NCI-H748 (cell line): ENCODE measurements around the gene GSK3A.

Source experiments
- DNase-seq: peaks from one replicate; lab custom pipeline; 2025; ENCODE audit not compliant: unreplicated experiment; lab: John Stamatoyannopoulos, UW

GSK3A gene

DNA sequence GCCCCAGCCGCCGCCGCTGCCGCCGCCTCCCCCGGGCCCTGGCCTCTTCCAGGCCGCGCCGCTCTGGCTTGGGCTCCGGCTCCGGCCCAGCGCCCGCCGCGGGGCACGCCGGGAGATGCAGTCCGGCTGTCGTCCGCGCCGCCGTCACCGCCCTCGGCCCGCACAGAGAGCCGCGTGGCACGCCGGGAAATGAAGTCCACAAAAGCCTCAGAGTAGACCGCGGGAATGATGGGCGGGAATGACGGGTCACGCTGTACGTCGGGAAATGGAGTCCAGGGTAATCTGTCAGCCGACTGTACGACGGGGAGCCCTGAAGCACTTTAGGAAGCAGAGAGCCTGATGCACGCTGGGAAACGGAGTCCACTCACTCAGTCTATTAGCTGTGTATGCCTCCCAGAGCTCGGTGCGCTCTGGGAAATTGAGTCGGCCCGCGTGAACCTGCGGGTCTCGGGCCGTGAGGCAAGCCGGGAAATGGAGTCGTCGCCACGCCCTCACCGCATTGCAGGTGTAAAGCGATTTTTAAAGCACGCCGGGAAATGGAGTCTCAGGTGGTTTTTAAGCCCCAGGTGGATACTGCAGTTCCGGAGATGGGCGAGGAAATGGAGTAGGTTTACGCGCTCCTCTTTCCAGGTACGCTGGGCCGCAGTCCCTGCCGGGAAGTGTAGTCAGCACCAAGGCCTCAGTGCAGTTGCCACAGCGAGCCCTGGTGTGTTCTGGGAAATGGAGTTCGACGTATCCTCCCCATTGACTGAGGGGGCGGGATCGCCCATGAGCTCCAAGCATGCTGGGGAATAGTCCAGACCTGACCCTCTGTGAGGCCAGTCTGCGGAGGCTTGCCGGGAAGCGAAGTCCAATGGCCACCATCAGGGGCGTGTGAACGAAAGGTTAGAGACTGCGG, at the start of gene GSK3A:
TSS of gene GSK3A (minus strand) at position 91 of the 898 bp plus-strand sequence. CDS start 137 bp downstream, outside the sequence.
- peak; percentile 100 for DNase-seq

DNA sequence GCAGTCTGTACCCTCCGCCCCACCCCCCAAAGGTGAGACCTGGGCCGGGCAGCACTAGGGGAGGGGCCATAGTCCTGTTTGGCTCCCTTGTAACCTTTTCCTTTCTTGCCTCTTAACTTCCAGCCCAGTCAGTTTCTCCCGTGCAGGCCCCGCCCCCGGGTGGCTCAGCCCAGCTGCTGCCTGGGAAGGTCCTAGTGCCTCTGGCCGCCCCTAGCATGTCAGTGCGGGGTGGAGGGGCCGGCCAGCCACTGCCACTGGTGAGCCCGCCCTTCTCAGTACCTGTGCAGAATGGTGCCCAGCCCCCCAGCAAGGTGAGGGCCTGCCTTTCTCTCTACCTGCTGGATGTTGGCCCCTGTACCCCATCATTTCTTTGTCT, 49.0 kb upstream of the GSK3A start:
- no peak for DNase-seq

DNA sequence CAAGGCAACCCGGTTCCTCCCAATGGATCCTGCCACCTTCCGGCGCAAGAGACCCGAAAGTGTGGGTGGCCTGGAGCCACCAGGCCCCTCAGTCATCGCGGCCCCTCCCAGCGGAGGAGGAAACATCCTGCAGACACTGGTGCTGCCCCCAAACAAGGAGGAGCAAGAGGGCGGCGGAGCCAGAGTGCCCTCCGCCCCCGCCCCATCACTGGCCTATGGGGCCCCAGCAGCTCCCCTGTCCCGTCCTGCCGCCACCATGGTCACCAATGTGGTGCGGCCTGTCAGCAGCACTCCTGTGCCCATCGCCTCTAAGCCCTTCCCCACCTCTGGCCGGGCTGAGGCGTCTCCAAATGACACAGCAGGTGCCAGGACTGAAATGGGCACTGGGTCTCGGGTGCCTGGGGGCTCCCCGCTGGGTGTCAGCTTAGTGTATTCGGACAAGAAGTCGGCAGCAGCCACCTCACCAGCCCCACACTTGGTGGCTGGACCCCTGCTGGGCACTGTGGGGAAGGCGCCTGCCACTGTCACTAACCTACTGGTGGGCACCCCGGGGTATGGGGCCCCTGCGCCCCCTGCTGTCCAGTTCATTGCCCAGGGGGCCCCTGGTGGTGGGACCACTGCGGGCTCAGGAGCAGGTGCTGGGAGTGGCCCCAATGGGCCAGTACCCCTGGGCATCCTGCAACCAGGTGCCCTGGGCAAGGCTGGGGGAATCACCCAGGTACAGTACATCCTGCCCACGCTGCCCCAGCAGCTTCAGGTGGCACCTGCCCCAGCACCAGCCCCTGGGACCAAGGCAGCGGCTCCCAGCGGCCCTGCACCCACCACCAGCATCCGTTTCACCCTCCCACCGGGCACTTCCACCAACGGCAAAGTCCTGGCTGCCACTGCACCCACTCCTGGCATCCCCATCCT, 48.4 kb upstream of the GSK3A start:
- DNase-seq = no peak

DNA sequence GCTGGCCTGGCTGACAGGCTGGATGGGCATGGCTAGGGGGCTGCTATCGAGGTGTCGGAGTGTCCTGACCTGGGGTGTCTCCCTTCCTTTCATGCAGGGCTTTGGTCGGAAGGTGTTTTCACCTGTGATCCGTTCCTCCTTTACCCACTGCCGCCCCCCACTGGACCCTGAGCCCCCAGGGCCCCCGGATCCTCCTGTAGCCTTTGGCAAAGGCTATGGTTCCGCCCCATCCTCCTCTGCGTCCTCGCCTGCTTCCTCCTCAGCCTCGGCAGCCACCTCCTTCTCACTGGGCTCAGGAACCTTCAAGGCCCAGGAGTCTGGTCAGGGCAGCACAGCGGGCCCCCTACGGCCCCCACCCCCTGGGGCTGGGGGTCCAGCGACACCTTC, 47.7 kb upstream of the GSK3A start:
- no peak for DNase-seq

DNA sequence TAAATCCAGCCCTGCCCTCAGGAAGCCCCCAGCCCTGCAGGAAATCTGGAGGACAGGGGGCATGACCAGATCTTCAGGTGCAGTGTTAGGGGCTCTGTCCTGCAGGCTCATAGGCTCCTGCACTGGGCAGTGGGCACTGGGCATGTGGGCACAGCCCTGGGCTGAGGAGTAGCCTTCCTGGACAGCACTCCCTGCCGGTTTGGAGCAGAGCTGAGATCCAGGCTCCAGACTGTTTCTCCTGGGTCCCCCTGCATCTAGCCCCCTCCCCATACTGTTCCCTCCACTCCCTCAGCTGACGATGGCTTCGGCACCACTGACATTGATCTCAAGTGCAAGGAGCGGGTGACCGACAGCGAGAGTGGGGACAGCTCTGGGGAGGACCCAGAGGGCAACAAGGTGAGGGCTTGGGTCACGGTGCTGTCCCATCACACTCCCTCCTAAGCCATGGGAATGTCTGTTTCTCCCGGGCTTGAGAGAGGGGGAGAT, 47.2 kb upstream of the GSK3A start:
- no peak for DNase-seq

DNA sequence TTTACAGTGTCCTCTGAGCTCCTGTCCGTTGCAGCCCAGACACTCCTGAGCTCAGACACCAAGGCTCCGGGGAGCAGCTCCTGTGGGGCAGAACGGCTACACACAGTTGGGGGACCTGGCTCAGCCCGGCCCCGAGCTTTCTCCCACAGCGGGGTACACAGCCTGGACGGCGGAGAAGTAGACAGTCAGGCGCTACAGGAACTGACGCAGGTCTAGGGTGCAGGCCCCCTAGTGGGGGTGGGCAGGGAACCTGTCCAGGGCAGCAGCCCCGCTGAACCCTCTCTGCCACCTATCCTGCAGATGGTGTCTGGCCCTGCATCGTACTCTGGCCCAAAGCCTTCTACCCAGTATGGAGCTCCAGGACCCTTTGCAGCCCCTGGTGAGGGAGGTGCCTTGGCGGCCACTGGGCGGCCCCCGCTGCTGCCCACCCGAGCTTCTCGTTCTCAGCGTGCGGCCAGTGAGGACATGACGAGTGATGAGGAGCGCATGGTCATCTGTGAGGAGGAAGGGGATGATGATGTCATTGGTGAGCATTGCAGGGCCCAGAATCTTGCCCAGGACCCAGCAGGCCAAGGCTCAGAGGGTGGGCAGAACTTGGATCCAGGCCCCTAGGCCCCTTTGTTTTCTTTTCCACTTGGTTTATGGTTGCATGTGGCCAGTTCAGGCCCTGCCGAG, 46.6 kb upstream of the GSK3A start:
- DNase-seq = no peak

DNA sequence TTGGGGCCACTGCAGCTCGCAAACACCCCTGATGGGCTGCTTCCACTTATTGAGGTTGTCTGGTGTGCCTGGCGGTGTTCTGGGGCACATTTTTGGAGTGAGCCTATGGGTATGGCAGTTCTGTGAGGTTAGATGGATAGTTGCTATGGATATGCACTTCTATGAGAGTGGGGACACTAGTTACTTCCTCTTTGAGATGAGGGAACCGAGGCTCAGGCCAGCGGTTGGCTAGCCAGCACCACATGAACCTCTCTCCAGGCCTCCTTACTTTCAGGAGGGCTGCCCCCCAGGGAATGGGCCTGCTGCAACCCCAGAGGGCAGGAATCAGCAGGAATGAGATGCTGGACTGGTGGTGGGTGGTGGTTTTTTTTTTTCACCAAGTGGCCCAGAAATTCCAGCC, 46.0 kb upstream of the GSK3A start:
- DNase-seq = no peak

DNA sequence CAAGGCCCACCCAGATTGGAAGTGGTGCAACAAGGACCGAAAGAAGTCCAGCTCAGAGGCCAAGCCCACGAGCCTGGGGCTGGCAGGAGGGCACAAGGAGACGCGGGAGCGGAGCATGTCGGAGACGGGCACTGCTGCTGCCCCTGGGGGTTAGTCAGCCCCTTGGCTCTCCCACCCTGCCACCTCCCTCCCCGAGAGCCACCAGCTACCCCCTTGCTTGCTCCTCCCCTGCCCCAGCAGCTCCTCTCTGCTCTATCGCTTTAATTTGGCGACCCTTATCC, 45.4 kb upstream of the GSK3A start:
- no peak for DNase-seq

DNA sequence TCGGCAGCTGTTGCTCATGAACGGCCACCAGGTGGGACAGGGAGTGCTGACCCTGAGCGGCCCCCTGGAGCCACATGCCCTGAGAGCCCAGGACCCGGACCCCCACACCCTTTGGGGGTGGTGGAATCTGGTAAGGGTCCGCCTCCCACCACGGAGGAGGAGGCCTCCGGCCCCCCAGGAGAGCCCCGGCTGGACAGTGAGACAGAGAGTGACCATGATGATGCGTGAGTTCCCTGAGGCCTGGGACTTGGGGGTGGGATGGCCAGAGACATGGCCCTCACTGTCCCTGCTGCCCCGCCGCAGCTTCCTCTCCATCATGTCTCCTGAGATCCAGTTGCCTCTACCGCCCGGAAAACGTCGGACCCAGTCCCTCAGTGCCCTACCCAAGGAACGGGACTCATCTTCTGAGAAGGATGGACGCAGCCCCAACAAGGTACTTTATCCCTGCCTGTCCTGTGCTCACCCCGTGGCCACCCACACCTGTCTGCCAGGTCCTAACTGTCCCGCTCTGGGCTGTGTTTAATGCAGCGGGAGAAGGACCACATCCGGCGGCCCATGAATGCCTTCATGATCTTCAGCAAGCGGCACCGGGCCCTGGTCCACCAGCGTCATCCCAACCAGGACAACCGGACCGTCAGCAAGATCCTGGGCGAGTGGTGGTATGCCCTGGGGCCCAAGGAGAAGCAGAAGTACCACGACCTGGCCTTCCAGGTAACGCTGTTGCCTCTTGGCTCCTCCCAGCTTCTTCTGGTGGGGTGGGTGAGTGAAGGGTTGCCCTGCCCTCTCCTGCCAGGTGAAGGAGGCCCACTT, 44.8 kb upstream of the GSK3A start:
- no peak for DNase-seq

DNA sequence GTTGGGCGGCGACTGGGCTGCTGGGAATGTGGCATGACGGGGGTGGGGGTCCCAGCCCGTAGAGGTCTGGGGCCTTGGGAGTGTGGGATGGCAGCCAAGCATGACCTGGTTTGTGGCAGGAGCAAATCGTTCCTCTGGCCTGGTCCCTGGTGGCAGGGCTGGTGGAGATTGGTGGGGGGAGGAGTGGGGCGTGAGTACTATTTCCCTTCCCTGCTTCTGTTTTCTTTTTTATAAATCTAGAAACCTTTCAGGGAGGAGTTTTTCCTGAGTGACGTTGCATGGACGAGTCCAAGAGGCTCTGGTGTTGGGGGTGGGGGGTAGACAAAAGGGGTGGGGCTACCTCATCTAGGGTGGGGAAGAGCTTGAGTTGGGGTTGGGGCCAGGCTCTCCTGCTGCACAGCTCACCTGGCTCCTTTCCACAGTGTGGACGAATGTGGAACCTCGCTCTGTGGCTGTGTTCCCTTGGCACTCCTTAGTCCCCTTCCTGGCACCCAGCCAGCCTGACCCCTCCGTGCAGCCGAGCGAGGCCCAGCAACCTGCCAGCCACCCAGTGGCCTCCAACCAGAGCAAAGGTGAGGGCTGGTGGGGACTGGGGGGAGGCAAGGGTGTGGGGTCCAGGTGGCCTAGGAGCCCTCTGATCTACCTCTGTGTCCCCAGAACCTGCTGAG, 44.1 kb upstream of the GSK3A start:
- no peak for DNase-seq

DNA sequence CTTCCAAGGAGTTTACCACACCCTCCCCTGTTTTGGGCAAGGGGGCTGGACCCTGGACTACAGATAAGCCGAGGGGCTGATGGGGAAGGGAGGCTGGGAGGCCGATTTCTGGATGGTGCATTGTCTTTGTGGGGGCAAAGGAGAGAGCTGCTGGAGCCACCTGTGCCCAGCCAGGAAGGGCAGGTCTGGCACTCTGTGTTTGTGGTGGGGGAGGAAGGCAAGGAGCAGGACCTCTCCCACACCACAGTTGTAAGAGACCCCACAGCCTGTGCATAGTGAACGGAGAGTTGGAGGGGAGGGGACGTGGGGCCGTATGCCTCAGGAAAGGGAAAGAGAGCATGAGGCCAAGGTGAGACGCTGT, 43.6 kb upstream of the GSK3A start:
- no peak for DNase-seq

DNA sequence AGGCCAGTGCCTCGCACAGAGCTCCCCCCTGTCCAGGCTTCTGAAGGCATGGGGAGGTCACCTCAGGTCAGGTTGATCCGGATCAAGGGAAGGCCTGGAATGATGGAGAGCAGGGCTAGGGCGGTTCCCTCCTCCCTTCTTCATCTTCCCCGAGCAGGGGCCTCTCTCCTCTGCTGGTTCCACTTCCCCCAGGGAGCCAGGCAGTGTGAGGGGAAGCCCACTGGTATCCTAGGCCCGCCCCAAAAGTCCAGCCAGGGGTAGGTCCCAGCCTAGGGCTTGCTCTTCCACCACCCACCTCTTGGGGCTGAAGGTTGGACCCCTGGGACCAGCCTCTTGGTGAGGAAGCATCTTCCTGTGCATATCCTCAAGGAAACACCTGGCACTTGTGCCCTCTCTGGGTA, 43.1 kb upstream of the GSK3A start:
- no peak for DNase-seq

DNA sequence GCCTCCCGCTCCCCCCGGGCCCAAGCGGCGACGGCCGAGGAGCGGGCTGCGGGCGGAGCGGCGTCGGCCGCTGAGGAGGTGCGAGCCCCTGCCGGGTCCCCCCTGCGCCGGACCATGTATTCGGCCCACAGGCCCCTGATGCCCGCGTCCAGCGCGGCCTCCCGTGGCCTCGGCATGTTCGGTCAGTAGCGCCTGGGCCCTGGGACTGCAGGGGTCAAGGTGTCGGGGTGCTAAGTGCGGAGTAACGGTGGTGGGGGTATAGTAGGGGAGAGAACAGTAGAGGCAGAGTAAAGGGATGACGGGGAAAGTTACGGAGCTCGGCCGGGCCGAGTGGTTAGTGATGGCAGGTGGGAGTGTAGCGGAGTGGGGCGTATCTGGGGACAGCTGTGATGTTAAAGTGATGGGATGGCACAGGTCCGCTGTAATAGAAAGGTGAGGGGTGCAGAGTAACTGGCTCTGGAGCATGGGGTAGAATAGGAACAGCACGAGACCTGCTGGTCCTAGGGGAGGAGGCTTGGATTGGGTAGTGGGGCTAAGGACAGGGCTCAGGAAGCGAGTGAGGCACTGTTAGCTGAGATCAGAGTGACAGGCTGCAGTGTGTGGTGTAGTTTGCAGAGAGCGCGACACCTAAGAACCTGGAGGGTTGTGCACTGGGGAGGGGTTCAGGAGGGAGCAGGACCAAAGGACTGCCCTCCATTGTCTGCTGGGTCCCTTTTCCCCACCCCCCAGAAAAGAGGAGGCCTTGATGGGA, 42.4 kb upstream of the GSK3A start:
- peak; percentile 58 for DNase-seq

DNA sequence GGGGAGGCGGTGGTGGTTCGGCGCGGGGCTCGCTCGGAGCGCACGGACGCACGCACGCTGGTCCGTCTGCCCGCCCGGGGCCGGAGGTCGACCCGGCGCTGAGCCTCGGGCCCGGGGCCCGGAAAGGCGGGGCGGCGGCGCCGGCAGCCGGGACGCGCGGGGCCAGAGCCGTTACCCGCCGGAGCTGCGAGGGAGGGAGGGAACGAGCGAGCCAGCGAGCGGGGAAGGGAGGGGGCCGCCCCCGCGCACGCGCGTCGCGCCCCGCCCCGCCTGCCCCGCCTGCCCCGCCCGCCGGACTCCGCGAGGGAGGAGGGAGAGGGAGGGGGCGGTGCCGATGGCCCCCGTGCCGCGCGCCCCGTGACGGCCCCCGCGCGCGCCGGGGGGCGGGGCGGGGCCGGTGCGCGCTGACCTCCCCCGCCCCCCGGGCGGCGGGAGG, 41.7 kb upstream of the GSK3A start:
- DNase-seq = peak; percentile 86

DNA sequence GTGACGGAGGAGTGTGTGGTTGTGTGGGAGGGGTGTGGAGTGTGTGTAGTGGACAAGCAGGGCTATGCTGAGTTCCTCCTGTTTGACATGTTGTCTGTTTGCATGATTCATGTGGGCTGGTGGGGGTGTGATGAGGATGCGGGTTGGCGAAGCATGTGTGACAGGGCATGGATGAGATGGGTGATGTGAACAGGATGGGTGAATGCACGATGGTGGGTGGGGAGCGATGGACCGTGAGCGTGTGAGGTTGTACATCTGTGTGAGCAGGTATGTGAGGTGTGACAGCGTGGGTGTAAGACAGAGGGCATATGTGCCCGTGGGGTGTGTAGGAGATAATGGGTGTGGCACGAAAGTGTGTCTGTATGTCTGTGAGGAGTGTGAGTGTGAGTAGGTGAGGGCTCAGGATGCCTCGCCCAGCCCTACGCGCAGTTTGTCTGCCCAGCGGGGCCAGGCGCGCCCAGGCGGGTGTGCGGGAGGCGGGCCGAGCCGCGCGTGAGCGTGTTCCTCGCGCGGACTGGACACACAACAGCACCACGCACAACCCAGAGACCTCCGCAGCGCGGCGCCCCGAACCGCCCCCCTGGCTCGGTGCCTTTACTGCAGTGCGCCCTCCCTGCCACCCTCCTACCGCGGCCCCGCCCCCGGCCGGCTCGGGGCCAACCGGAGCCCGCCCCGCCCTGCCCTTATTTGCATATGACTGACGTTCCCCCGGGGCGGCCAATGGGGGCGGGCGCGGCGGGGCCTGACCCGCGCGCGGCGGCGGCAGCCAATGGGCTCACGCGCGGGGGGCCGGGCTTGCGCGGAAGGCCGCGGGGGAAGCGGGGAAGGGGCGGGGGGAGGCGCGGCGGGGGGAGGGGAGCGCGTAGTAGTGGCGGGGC, 41.0 kb upstream of the GSK3A start:
- peak; percentile 98 for DNase-seq

DNA sequence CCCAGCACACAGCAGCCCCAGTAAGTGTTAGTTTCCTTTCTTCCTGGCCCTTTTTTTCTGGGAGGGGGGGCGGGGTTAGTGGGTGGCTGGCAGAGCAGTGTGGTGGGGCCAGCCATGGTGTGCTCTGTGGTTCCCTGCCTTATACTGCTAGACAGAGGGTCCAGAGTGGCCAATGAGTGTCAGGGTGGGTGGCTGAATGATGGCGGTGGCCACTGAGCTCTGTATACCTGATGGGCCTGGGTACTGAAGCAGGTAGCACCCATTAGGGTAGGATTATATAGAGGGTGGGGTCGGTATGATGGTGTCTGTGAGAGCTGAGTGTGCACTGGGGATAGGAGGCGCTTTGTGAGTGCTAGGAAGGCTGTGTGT, 40.4 kb upstream of the GSK3A start:
- no peak for DNase-seq

DNA sequence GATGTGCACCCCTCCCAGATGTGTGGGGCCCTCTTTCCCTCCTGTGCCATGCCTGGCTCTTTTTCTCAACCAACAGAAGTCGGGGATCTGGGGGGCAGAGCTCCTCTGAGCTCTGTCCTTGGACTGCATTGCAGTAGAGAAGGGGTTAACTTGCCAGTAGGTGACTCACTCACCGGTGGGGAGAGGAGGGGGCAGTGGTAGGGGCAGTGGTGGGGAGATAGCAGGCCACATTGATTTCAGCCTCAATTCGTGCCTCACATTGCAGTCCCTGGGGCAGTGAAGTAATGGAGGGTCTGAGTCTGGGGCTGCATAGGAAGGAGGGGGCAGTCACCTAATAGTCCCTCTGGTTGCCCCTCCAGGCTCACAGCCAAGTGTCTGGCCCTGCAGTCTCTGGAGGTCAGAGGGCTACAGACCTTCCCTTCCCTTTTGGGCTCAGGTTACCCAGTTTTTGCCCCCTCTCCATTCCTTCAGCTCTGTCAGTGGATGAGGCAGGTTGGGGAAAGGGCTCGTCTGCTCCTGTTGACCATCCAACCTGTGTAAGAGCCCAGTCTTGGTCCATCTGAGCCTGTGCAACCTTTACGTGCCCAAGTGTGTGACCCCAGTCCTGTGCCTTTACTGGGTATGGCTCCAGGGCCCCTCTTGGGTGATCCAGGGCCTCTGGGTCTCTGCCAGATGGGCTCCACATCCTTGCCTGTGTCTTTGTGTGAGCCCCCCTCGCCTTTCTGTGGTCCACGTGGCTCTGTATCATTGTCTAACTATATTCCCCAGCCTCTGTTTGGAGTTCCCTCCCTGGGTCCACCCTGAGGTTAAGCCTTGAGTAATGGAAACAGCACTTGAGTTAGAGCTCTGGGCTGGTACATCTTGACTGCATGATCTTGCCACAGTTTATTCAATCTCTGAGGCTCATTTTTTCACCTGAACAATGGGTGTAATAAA, 39.7 kb upstream of the GSK3A start:
- DNase-seq = no peak
